Left ventricle myocardium inferior (tissue), 1 donor: ENCODE measurements around the gene PSRC1. TPM values are rescaled to one million over a fixed set of nuclear protein-coding genes. Genes with fewer than 3 reads are reported as not detected.

Source experiments
- DNase-seq: peaks from one replicate; pipeline ENCODE4 v3.0.0-alpha.2; 2020
- H3K27ac ChIP-seq: fragments of 200-600 bp; replicated peaks from 2 replicates; pipeline ENCODE4 v1.8.0; 2021
- H3K27me3 ChIP-seq: fragments of 200-600 bp; 2 replicates; pipeline ENCODE4 v1.8.0; 2021; ENCODE audit warnings: low read depth
- H3K36me3 ChIP-seq: fragments of 200-600 bp; 2 replicates; pipeline ENCODE4 v1.8.0; 2021
- H3K4me1 ChIP-seq: fragments of 200-600 bp; 2 replicates; pipeline ENCODE4 v1.8.0; 2021
- H3K4me3 ChIP-seq: fragments of 200-600 bp; 2 replicates; pipeline ENCODE4 v1.8.0; 2021; ENCODE audit warnings: mild to moderate bottlenecking, moderate library complexity
- H3K9me3 ChIP-seq: fragments of 200-600 bp; replicated peaks from 2 replicates; pipeline ENCODE4 v1.8.0; 2021
- CTCF ChIP-seq: fragments of 200-600 bp; IDR thresholded peaks from 2 replicates; pipeline ENCODE4 v1.8.0; 2021; ENCODE audit warnings: antibody characterized with exemption, mild to moderate bottlenecking, borderline replicate concordance
- intact Hi-C: fragments of 100-400 bp; cut with micrococcal nuclease; formaldehyde crosslinking; loops from one replicate; pipeline ENCODE4 v1.11.0; 2022
- total RNA-seq: library from RNA; stranded (reverse); fragmentation: NEBNext Ultra II Directional; extraction: Animal tissue kit (Norgen Biotek cat#: 25700); gene quantifications from one replicate; pipeline ENCODE4 v1.2.1, GENCODE V29; 2021
- donor health status: DM: no; HTN: yes; CAD: no; lungs with severe emphysema.

The PSRC1 gene
- total RNA-seq, 1 donor from 2014 or later: 0.80 TPM

- H3K9me3 ChIP-seq: no peaks in the 10 kb centered on the region
- H3K4me1 ChIP-seq: no peaks in the 10 kb centered on the region
- no peak for DNase-seq
- H3K27ac ChIP-seq: no peak overlapping the region
- TF ChIP-seq CTCF: no peak
- no peaks in the 10 kb centered on the region for H3K27me3 ChIP-seq
- peaks cover 97% of the 10 kb centered on the region for H3K36me3 ChIP-seq
- intact Hi-C loops: no loop called here
- no peak overlapping the region for H3K4me3 ChIP-seq
Observed at GRCh38 chr1:109316506-109316905, 33.6 kb upstream of the PSRC1 start.

GRCh38 chr1:109315288-109315687 lies 32.3 kb upstream of the PSRC1 start:
- no peak for DNase-seq
- H3K4me1 ChIP-seq: no peaks in the 10 kb centered on the region
- no peak for TF ChIP-seq CTCF
- H3K27ac ChIP-seq: no peak overlapping the region
- intact Hi-C loops: no loop called here
- H3K27me3 ChIP-seq: no peaks in the 10 kb centered on the region
- no peak overlapping the region for H3K4me3 ChIP-seq
- peaks cover 91% of the 10 kb centered on the region for H3K36me3 ChIP-seq
- H3K9me3 ChIP-seq: no peaks in the 10 kb centered on the region

GRCh38 chr1:109314795-109315194 lies 31.9 kb upstream of the PSRC1 start:
- peaks cover 86% of the 10 kb centered on the region for H3K36me3 ChIP-seq

GRCh38 chr1:109312978-109313775 lies 30.2 kb upstream of the PSRC1 start:
- H3K27me3 ChIP-seq: no peaks in the 10 kb centered on the region
- no peak for TF ChIP-seq CTCF
- H3K4me3 ChIP-seq: no peak overlapping the region
- no peak overlapping the region for H3K27ac ChIP-seq
- peaks cover 75% of the 10 kb centered on the region for H3K36me3 ChIP-seq
- no peaks in the 10 kb centered on the region for H3K9me3 ChIP-seq
- intact Hi-C loops: no loop called here
- DNase-seq: no peak
- peaks cover 7% of the 10 kb centered on the region for H3K4me1 ChIP-seq

More at GRCh38 chr1:109314795-109315194, 31.9 kb upstream of the PSRC1 start:
- Histone ChIP-seq H3K9me3 (no peaks in the 10 kb centered on the region), H3K27me3 (no peaks in the 10 kb centered on the region), H3K27ac (no peak overlapping the region), H3K4me1 (no peaks in the 10 kb centered on the region), H3K4me3 (no peak overlapping the region)
- no peak for TF ChIP-seq CTCF
- no peak for DNase-seq
- intact Hi-C loops: no loop called here

- intact Hi-C loops: no loop called here
- Histone ChIP-seq H3K9me3 (no peaks in the 10 kb centered on the region), H3K36me3 (peaks cover 65% of the 10 kb centered on the region), H3K27ac (no peak overlapping the region), H3K27me3 (no peaks in the 10 kb centered on the region), H3K4me1 (peaks cover 16% of the 10 kb centered on the region), H3K4me3 (no peak overlapping the region)
- no peak for DNase-seq
- TF ChIP-seq CTCF: no peak
Observed at GRCh38 chr1:109312246-109312645, 29.3 kb upstream of the PSRC1 start.
